Right kidney (tissue), 1 donor: ENCODE results near the gene TLCD5.

Experiments
- DNase-seq: peaks from one replicate; pipeline ENCODE4 v3.0.0-alpha.2; 2016

Gene TLCD5

DNA sequence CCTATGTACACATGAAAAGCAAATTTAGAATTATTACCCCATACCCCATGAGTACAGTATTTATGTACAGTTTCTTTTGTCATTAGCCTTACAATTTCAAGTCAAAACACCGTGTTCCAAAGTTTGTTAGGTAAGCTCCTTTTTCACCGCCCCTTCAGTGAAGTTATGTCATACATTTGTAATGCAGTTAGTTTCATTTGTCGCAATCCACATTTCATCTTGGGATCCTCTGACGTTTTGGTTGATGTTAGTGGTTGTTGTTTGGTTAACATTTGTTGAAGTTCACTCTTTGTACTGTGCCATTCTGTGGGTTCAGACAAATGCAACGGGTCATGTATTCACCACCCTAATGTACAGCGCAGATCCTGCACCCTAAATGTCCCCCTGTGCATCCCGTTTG lies 56.3 kb downstream of the TLCD5 start:
- no peak for DNase-seq
